Omental fat pad (tissue), 4 donors: ENCODE measurements around the gene COL8A1. TPM values are rescaled to one million over a fixed set of nuclear protein-coding genes. Genes with fewer than 3 reads are reported as not detected.

Experiments
- ATAC-seq: fragments of 150-250 bp; one replicate; pipeline ENCODE4 v1.9.1; 2016; ENCODE audit warnings: mild to moderate bottlenecking, moderate library complexity; ENCODE audit not compliant: low FRiP score
- DNase-seq: peaks from one replicate; pipeline ENCODE4 v3.0.0-alpha.2; 2019; ENCODE audit warnings: low spot score
- total RNA-seq, 4 donors: library from RNA; depleted of rRNA; stranded (reverse); fragments of >200 nt; gene quantifications; one replicate each; pipeline ENCODE4 v1.1.0, GENCODE V29; 2016
- TF ChIP-seq, protein P1 (sequence below), 3 donors: fragments of 450-650 bp; IDR thresholded peaks; one replicate each; pipeline ENCODE4 v1.5.1; 2016 to 2017; ENCODE audit warnings: antibody characterized with exemption in 3 of 3, mild to moderate bottlenecking in 3 of 3, moderate library complexity in 2 of 3

The COL8A1 gene
- total RNA-seq, 4 donors from 2014 or later, result 16.7 to 303 (median 151) TPM

DNA sequence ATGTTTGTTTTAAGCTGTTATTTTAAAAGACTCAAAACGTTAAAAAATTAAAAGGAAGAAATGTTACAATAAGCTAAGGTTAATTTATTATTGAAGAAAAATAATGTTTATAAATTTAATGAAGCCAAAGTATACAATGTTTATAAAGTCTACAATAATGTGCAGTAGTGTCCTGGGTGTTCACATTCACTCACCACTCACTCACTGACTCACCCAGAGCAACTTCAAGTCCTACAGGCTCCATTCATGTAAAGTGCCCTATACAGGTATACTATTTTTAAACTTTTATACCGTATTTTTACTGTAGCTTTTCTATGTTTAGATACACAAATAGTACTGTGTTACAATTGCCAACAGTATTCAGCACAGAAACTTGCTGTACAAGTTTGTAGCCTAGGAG, 55.2 kb downstream of the COL8A1 start:
- TF ChIP-seq, protein P1, sequence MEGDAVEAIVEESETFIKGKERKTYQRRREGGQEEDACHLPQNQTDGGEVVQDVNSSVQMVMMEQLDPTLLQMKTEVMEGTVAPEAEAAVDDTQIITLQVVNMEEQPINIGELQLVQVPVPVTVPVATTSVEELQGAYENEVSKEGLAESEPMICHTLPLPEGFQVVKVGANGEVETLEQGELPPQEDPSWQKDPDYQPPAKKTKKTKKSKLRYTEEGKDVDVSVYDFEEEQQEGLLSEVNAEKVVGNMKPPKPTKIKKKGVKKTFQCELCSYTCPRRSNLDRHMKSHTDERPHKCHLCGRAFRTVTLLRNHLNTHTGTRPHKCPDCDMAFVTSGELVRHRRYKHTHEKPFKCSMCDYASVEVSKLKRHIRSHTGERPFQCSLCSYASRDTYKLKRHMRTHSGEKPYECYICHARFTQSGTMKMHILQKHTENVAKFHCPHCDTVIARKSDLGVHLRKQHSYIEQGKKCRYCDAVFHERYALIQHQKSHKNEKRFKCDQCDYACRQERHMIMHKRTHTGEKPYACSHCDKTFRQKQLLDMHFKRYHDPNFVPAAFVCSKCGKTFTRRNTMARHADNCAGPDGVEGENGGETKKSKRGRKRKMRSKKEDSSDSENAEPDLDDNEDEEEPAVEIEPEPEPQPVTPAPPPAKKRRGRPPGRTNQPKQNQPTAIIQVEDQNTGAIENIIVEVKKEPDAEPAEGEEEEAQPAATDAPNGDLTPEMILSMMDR (IDR thresholded peaks at IDR 0.05), result no peak
- ATAC-seq, result no peak
- no peak for DNase-seq

DNA sequence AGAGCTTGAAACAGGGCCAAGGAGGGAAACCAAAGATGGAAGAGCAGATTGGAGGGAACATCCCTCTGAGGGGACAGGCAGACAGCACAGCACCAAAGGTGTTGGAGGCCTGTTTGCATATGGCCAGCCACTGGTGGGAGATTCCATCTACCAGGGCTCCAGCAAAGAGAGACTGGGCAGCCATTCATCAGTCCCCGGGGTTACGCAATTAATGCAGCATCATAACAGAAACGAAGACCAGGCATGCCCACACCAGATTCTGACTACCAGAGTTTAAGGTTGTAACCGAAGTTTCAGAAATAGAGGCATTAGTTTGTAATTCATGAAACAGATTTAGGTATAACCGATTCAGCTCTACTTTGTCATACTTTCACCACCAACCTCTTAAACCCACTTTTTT, 58.1 kb downstream of the COL8A1 start:
- DNase-seq, result no peak
- TF ChIP-seq, protein P1 (IDR thresholded peaks at IDR 0.05), result no peak

DNA sequence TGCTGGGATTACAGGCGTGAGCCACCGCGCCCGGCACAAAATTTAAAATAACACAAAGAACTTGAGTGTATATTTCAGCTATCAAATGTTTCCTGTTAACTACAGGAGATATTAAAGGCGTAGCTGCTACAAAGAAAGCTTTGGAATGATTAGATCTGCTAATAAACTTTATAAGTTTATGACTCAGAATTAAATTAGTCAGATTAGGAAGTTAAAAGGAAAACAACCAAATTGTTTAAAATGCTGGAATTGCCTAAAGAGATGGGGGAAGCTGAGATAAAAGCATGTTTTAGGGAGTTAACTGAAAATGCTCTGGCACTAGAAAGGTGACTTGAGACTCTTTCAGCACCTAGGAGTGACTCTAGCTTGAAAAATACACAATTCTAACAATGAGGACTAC, 58.9 kb downstream of the COL8A1 start:
- TF ChIP-seq, protein P1 (IDR thresholded peaks at IDR 0.05), result no peak
- DNase-seq (no peak), ATAC-seq (no peak)

More for the DNA sequence above, 58.1 kb downstream of the COL8A1 start:
- no peak for ATAC-seq

DNA sequence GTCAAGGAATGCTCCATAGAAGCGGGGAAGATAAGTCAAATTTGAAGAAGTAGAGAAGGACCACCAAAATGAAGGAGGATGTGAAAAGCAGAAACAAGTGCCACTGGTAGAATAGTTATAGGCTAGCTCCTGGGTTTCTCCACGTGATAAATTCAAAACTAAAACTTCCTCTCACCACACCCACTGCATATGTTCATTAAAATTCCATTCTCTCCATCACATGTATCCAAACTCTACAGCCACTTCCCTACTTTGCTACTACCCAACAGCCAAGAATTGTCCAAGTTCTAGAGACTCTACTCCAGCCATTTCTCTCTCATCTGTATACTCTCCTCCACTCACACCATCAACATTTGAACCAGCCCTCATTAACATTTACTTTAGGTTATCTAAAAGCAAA, 60.5 kb downstream of the COL8A1 start:
- TF ChIP-seq, protein P1 (IDR thresholded peaks at IDR 0.05), result no peak
- ATAC-seq, result no peak
- DNase-seq, result no peak

DNA sequence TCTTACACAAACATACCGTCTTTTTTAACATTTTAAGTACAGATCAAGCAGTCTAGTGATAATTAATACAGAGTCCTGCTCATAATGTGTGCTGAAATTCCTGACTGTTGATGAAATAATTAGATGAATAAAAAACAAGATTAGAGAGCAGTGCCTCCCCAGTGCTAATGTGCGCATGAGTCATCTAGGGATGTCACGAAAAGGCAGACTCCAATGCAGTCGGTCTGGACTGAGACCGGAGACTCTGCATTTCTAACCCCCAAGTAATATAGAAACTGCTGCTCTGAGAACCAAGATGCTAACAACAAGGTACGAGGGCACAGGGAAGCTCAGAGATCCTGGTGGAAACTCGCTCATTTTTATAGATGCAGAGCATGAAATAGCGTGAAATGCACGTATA, 61.4 kb downstream of the COL8A1 start:
- TF ChIP-seq, protein P1 (IDR thresholded peaks at IDR 0.05), result no peak
- no peak for DNase-seq
- ATAC-seq, result peak; percentile 84

DNA sequence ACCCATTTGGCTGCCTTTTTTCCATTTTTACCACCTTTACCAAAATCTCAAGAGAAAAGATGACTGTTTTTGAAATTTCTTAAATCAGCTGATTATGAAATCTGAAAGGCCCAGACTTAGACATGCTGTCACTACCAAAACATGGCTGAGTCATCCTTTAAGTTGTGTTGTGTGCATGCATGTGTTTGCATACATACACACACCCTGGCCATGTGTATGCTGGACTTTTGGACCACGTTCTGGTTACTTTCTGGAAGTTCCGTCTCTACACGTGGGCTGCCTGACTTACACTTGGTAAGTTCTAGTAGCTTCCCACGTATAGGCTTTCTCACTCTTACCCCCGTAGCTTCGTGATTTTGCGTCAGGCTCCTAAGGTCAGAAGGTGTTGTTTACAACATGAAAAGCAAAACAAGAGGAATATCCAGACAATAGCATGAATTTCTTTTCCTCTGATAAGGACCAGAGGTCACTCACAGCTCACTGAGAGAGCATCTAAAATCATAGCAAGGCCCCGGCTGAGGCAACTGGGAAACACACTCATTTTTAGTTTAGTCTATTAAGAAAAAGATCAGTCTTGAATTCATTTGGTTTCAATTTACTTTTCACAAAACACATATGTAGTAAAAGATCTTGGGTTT, 62.4 kb downstream of the COL8A1 start:
- TF ChIP-seq, protein P1 (IDR thresholded peaks at IDR 0.05), result no peak
- DNase-seq (no peak), ATAC-seq (peak; percentile 58)
